ENCODE results near the gene ZNF436. TPM values are rescaled to one million over a fixed set of nuclear protein-coding genes. Genes with fewer than 3 reads are reported as not detected.
A peak's percentile ranks its signal among the peaks of the same experiment; 100 is the strongest.

The ZNF436 gene
- total and polyA plus RNA-seq, 9 of the 15 experiments (the other 6 are each of a cell fraction or from before 2014, with no cell fraction given), result 2.1 to 11.3 (median 6.8) TPM

- Histone ChIP-seq H3K9me1 (ENCODE audit: control insufficient read depth, insufficient read depth, low read length) (no peaks in the 10 kb centered on the region), H3K27ac (ENCODE audit: extremely low read depth, low read depth, low read length) (no peak overlapping the region), H2AFZ (ENCODE audit: low read depth, low read length) (peak overlapping the region; percentile 74; the same call in 1 of the 2 replicates), H3K27me3 (ENCODE audit: control insufficient read depth in 2 of 2, insufficient read depth in 2 of 2, low read length in 2 of 2) (no peaks in the 10 kb centered on the region), H3K9ac (ENCODE audit: insufficient read depth in 1 of 2, low read depth in 2 of 2, low read length in 2 of 2) (no peak overlapping the region; a peak in 1 of 4 replicates), H4K20me1 (replicated peaks; ENCODE audit: control insufficient read depth, insufficient read depth, low read length) (no peaks in the 10 kb centered on the region), H3K79me2 (ENCODE audit: control insufficient read depth, insufficient read depth, low read length) (no peaks in the 10 kb centered on the region), H3K4me2 (ENCODE audit: insufficient read depth, low read length) (no peak overlapping the region), H3K9me3 (replicated peaks; ENCODE audit: control insufficient read depth, insufficient read depth, low read depth, low read length) (no peaks in the 10 kb centered on the region), H3K36me3 (ENCODE audit: control insufficient read depth, insufficient read depth, low read length) (no peaks in the 10 kb centered on the region), H3K4me1 (replicated peaks in 1 of 2; ENCODE audit: control insufficient read depth in 2 of 2, insufficient read depth in 2 of 2, low read length in 2 of 2) (peaks cover 26 to 45% of the 10 kb centered on the region in 2 experiments), H3K4me3 (no peak overlapping the region)
- in situ Hi-C loops (cut with MboI) (no loop called here), intact Hi-C loops (cut with micrococcal nuclease) (no loop called here)
- ChIA-PET POLR2A (interaction anchor here (0.8 to 1.5 kb wide), 5 partner anchors 10 to 64 kb away, joined by 3 to 6 read pairs (median 3); partner anchors contain the start of gene HNRNPR), CTCF (ENCODE audit: low intra/inter-chr PET ratio) (no interaction called here)
- 38% methylated on average over 5 of the region's 5 CpGs for WGBS (ENCODE audit: insufficient coverage, low coverage, missing lambda C conversion rate)
- no TSS peak for BruUV-seq (replicated peaks)
- DNase-seq (ENCODE audit: extremely low read depth in 1 of 4, low spot score in 3 of 4), result no peak
- ATAC-seq, result no peak
- FAIRE-seq, result no peak
- TF ChIP-seq FOXP1 (CRISPR knock-in tag; IDR thresholded peaks at IDR 0.05) (no peak), ATF3 (IDR thresholded peaks at IDR 0.05) (no peak), ATF3 (CRISPR knock-in tag; conservative IDR thresholded peaks at IDR 0.05) (no peak), ZNF766 (CRISPR knock-in tag; conservative IDR thresholded peaks at IDR 0.05) (no peak), NKRF (IDR thresholded peaks at IDR 0.05; ENCODE audit: borderline replicate concordance) (no peak), NR0B1 (IDR thresholded peaks at IDR 0.05; ENCODE audit: partially characterized antibody) (no peak), HDGF (IDR thresholded peaks at IDR 0.05) (no peak), BRCA1 (IDR thresholded peaks at IDR 0.05) (no peak), BRCA1 (CRISPR knock-in tag; IDR thresholded peaks at IDR 0.05) (no peak), ZBTB1 (CRISPR knock-in tag; IDR thresholded peaks at IDR 0.05; ENCODE audit: borderline replicate concordance, low read depth) (no peak), ZNF316 (IDR thresholded peaks at IDR 0.05) (peak; percentile 50; the same call in 1 of the 2 replicates), BRD9 (IDR thresholded peaks at IDR 0.05; ENCODE audit: low read depth, partially characterized antibody) (no peak), ZBTB11 (CRISPR knock-in tag; IDR thresholded peaks at IDR 0.05) (no peak)
Observed at GRCh38 chr1:23381233-23381885, 11.7 kb upstream of the ZNF436 start.
